AG09319 (cell line): ENCODE measurements around the gene GBP2.
"Not testable (repeated sequence)": the region's sequence is repeated elsewhere in the genome, so short reads cannot be mapped to it uniquely, and the experiment has no call there.

Experiments used
- DNase-seq: peaks from one replicate; pipeline ENCODE4 v3.0.0-alpha.2; 2010; ENCODE audit warnings: low read depth; ENCODE audit errors: extremely low read depth
- CTCF ChIP-seq: IDR thresholded peaks from 2 replicates; pipeline ENCODE4 v1.5.1; 2011; ENCODE audit warnings: low read depth, mild to moderate bottlenecking, inconsistent platforms, low read length, moderate library complexity

GBP2 gene

GRCh38 chr1:89081005-89081404 lies 44.9 kb downstream of the GBP2 start:
- no peak for TF ChIP-seq CTCF
- DNase-seq: no peak

- DNase-seq: not testable (repeated sequence)
Measured at GRCh38 chr1:89080068-89080467, 45.8 kb downstream of the GBP2 start.

- DNase-seq: not testable (repeated sequence)
Measured at GRCh38 chr1:89072466-89073065, 53.3 kb downstream of the GBP2 start.

- no peak for DNase-seq
Measured at GRCh38 chr1:89070509-89070908, 55.4 kb downstream of the GBP2 start.

GRCh38 chr1:89069951-89070350 lies 56.0 kb downstream of the GBP2 start:
- no peak for TF ChIP-seq CTCF
- no peak for DNase-seq

More at GRCh38 chr1:89070509-89070908, 55.4 kb downstream of the GBP2 start:
- TF ChIP-seq CTCF: no peak

- no peak for DNase-seq
- TF ChIP-seq CTCF: no peak
Measured at GRCh38 chr1:89068291-89068690, 57.6 kb downstream of the GBP2 start.

- no peak for TF ChIP-seq CTCF
- DNase-seq: peak; percentile 82
Measured at GRCh38 chr1:89065079-89065868, 60.6 kb downstream of the GBP2 start, which contains the start of gene GBP1. TSS of gene GBP1 (minus strand) at chr1:89065208. CDS start at chr1:89063234, 1,974 bp downstream.

GRCh38 chr1:89064632-89065031 lies 61.3 kb downstream of the GBP2 start:
- DNase-seq: no peak
- no peak for TF ChIP-seq CTCF
